Osteocyte (in vitro differentiated cells): ENCODE measurements around the gene TGFBRAP1. TPM values are rescaled to one million over a fixed set of nuclear protein-coding genes. Genes with fewer than 3 reads are reported as not detected.

Experiments used
- DNase-seq: peaks from one replicate; pipeline ENCODE4 v3.0.0; 2021; ENCODE audit warnings: mixed read lengths; ENCODE audit not compliant: unreplicated experiment; ENCODE audit errors: extremely low spot score
- H3K27ac Mint-ChIP-seq: one replicate; pipeline ENCODE4 v1.8.0; 2021; ENCODE audit warnings: mild to moderate bottlenecking, mixed read lengths; ENCODE audit not compliant: unreplicated experiment
- H3K27me3 Mint-ChIP-seq: one replicate; pipeline ENCODE4 v1.8.0; 2021; ENCODE audit warnings: mixed read lengths; ENCODE audit not compliant: unreplicated experiment
- H3K36me3 Mint-ChIP-seq: one replicate; pipeline ENCODE4 v1.8.0; 2021; ENCODE audit warnings: mixed read lengths; ENCODE audit not compliant: unreplicated experiment
- H3K4me1 Mint-ChIP-seq: one replicate; pipeline ENCODE4 v1.8.0; 2021; ENCODE audit warnings: mixed read lengths; ENCODE audit not compliant: unreplicated experiment
- H3K4me3 Mint-ChIP-seq: one replicate; pipeline ENCODE4 v1.8.0; 2021; ENCODE audit warnings: mild to moderate bottlenecking, moderate library complexity, mixed read lengths; ENCODE audit not compliant: unreplicated experiment
- H3K9me3 Mint-ChIP-seq: one replicate; pipeline ENCODE4 v1.8.0; 2021; ENCODE audit warnings: mixed read lengths; ENCODE audit not compliant: unreplicated experiment
- total RNA-seq: library from RNA; stranded (reverse); gene quantifications from 2 replicates; pipeline ENCODE4 v1.2.1, GENCODE V29; 2021
- TF ChIP-seq, protein P1 (sequence below): fragments of 200-600 bp; sonication (generic); IDR thresholded peaks from 2 replicates; pipeline ENCODE4 v1.5.0; 2021; ENCODE audit warnings: antibody characterized with exemption, mild to moderate bottlenecking, moderate library complexity

The TGFBRAP1 gene
- total RNA-seq, 1 donor from 2014 or later = 21.2 TPM

DNA sequence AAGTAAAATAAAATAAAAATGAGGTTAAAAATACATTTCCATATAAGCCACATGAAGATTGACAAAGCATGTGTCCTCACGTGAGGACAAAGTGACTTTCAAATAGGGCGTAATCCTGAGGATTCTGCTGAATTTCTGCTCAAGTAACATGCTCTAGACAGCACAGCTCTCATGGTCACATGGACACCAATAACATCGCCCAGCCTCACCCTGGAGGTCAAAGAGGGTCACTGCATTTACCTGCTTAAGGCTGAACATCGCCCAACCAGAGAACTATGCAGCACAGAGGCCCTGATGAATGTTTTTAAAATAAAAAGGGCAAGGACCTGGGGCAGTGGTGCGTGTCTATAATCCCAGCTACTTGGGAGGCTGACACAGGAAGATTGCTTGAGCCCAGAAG is 30.2 kb downstream of the TGFBRAP1 start:
- DNase-seq = no peak
- H3K4me3 Mint-ChIP-seq = no peak overlapping the region
- no peaks in the 10 kb centered on the region for H3K27me3 Mint-ChIP-seq
- peaks cover 19% of the 10 kb centered on the region for H3K4me1 Mint-ChIP-seq
- no peak overlapping the region for H3K27ac Mint-ChIP-seq
- TF ChIP-seq, protein P1, sequence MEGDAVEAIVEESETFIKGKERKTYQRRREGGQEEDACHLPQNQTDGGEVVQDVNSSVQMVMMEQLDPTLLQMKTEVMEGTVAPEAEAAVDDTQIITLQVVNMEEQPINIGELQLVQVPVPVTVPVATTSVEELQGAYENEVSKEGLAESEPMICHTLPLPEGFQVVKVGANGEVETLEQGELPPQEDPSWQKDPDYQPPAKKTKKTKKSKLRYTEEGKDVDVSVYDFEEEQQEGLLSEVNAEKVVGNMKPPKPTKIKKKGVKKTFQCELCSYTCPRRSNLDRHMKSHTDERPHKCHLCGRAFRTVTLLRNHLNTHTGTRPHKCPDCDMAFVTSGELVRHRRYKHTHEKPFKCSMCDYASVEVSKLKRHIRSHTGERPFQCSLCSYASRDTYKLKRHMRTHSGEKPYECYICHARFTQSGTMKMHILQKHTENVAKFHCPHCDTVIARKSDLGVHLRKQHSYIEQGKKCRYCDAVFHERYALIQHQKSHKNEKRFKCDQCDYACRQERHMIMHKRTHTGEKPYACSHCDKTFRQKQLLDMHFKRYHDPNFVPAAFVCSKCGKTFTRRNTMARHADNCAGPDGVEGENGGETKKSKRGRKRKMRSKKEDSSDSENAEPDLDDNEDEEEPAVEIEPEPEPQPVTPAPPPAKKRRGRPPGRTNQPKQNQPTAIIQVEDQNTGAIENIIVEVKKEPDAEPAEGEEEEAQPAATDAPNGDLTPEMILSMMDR = no peak
- H3K36me3 Mint-ChIP-seq = peaks cover 20% of the 10 kb centered on the region
- H3K9me3 Mint-ChIP-seq = no peaks in the 10 kb centered on the region

DNA sequence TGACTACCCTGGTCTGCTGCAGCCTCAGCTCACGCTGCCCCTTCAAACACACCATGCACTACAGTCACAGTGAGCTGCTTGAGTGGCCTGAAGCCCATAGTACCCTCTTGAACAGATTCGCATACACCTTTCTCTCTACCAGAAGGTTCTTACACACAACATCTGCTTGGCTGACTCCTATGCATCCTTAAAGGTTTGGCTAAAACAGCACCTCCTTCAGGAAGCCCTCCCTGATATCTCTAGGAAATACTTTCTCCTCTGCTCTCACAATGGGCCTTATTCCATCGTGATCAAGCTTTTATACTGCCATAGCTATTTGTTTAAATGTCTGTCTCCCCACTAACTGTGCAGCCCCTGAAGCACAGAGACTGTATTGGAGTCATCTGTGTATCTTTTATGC is 31.5 kb downstream of the TGFBRAP1 start:
- Mint-ChIP-seq H3K9me3 (no peaks in the 10 kb centered on the region), H3K4me1 (peaks cover 31% of the 10 kb centered on the region), H3K36me3 (peaks cover 18% of the 10 kb centered on the region), H3K4me3 (no peak overlapping the region), H3K27me3 (no peaks in the 10 kb centered on the region), H3K27ac (no peak overlapping the region)
- TF ChIP-seq, protein P1 = no peak
- no peak for DNase-seq

DNA sequence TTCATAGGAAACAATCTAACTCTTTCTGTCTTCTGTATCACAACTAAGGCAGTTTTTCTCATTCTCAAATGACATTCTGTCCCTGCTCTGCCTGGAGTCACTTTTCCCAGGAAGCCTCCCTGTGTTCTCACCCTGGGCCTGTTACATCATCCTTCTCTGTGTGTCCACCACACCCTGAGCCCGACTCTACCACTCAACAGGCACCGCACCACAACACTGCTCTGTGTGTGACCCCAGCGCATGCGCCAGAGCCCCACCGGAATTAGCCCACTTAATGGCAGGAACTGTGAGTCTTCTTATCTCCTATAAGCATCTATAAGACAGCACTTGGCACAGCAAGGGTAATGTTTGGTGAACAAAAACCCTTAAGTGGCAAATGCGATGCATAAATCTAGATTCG is 32.3 kb downstream of the TGFBRAP1 start:
- no peak overlapping the region for H3K27ac Mint-ChIP-seq
- H3K4me1 Mint-ChIP-seq = peaks cover 38% of the 10 kb centered on the region
- DNase-seq = no peak
- H3K27me3 Mint-ChIP-seq = no peaks in the 10 kb centered on the region
- no peaks in the 10 kb centered on the region for H3K9me3 Mint-ChIP-seq
- TF ChIP-seq, protein P1 = no peak
- H3K4me3 Mint-ChIP-seq = no peak overlapping the region
- peaks cover 20% of the 10 kb centered on the region for H3K36me3 Mint-ChIP-seq

DNA sequence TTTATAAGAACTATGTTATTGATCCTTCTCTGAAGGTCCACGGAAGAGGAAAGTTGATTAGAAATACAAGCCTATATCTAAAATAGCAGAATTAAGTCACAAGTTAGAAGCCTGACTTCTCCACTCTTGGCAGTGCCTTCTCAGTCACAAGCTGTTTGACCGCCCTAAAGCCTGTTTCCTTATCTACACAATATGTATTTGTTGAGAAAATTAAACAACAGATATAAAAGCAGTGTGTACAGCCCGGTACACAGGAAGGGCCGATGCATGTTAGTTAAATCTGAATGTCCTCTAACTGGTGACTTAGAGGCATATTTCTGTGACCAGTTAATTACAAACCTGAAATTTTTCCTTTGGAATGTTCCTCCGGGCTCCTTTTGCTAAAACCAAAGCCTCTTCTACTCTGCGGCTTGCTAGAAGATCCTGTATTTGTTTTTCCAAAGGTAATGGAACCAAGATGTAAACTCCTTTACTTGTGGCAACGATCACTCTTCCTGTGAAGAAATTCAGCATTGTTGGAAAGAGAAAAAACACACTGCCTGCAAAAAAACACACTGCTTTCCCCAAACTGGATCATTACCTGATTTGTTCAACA is 33.4 kb downstream of the TGFBRAP1 start:
- DNase-seq = no peak
- peaks cover 26% of the 10 kb centered on the region for H3K36me3 Mint-ChIP-seq
- H3K9me3 Mint-ChIP-seq = no peaks in the 10 kb centered on the region
- H3K27me3 Mint-ChIP-seq = no peaks in the 10 kb centered on the region
- H3K27ac Mint-ChIP-seq = no peak overlapping the region
- TF ChIP-seq, protein P1 = no peak
- no peak overlapping the region for H3K4me3 Mint-ChIP-seq
- peaks cover 46% of the 10 kb centered on the region for H3K4me1 Mint-ChIP-seq

DNA sequence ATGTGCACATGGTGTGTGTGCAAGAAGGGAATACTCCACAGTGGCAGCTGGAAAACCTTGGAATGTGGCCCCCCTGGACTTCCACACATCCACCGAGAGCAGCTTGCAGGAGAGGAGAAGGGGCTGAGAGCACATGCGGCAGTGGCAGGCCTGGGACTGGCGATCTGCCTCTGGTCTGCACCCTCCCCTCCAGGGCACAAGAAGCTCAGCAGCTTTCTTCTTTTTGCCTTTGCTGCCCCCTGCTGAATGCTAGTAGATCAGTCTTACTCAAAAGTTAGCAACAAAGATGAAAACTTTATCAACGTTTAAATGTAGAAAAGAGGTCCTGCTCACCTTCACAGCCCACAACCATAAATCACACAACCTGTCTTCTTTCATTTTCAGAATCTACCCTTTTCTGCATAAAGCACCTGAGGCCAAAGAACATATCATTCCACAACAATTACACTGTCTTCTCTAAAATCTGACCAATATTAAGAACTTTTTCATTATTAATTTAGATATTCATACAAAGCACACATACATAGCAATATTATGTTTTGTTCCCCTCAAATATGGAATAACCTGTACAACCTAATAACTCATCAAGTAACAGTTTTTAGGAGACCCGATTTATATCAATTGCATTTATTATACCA is 34.6 kb downstream of the TGFBRAP1 start:
- TF ChIP-seq, protein P1 = peak; percentile 72
- H3K9me3 Mint-ChIP-seq = no peaks in the 10 kb centered on the region
- H3K4me3 Mint-ChIP-seq = no peak overlapping the region
- no peak for DNase-seq
- H3K27ac Mint-ChIP-seq = peak overlapping the region; percentile 12
- H3K36me3 Mint-ChIP-seq = peaks cover 29% of the 10 kb centered on the region
- H3K27me3 Mint-ChIP-seq = no peaks in the 10 kb centered on the region
- H3K4me1 Mint-ChIP-seq = peaks cover 46% of the 10 kb centered on the region
